ENCODE measurements around the gene ERCC6. TPM values are rescaled to one million over a fixed set of nuclear protein-coding genes. Genes with fewer than 3 reads are reported as not detected.

The ERCC6 gene
- polyA plus RNA-seq, 1 donor from 2014 or later, result 13.9 TPM

- TF ChIP-seq MXI1 (conservative IDR thresholded peaks at IDR 0.05; ENCODE audit: poor library complexity, severe bottlenecking) (no peak), EP300 (conservative IDR thresholded peaks at IDR 0.05; ENCODE audit: poor library complexity, severe bottlenecking) (no peak), RAD21 (conservative IDR thresholded peaks at IDR 0.05) (no peak)
Measured at GRCh38 chr10:49571388-49571787, 32.5 kb upstream of the ERCC6 start (continued).

- no peak overlapping the region for H3K4me2 ChIP-seq (ENCODE audit: low read length)
Measured at GRCh38 chr10:49569031-49569631, 30.2 kb upstream of the ERCC6 start.

GRCh38 chr10:49568235-49568634, 29.3 kb upstream of the ERCC6 start:
- H2AFZ ChIP-seq (ENCODE audit: low read depth, low read length), result no peak overlapping the region
- TF ChIP-seq REST (IDR thresholded peaks at IDR 0.05; ENCODE audit: borderline replicate concordance) (no peak), EP300 (conservative IDR thresholded peaks at IDR 0.05; ENCODE audit: poor library complexity, severe bottlenecking) (no peak), MXI1 (conservative IDR thresholded peaks at IDR 0.05; ENCODE audit: poor library complexity, severe bottlenecking) (no peak), EZH2 (IDR thresholded peaks at IDR 0.05; ENCODE audit: borderline replicate concordance, insufficient read depth, low read length, poor library complexity, severe bottlenecking) (no peak), CTCF (IDR thresholded peaks at IDR 0.05; ENCODE audit: poor library complexity, severe bottlenecking) (no peak), SMC3 (conservative IDR thresholded peaks at IDR 0.05; ENCODE audit: poor library complexity) (no peak), RAD21 (conservative IDR thresholded peaks at IDR 0.05) (no peak), TAF1 (IDR thresholded peaks at IDR 0.05; ENCODE audit: low read depth) (no peak), POLR2AphosphoS5 (IDR thresholded peaks at IDR 0.05) (no peak)
- H3K79me2 ChIP-seq (replicated peaks; ENCODE audit: insufficient read depth, low read length), result no peaks in the 10 kb centered on the region
- H3K27ac ChIP-seq (ENCODE audit: low read length), result no peak overlapping the region
- no peaks in the 10 kb centered on the region for H3K36me3 ChIP-seq (ENCODE audit: insufficient read depth, low read length)
- H4K20me1 ChIP-seq (ENCODE audit: insufficient read depth), result no peaks in the 10 kb centered on the region
- no peak overlapping the region for H3K4me2 ChIP-seq (ENCODE audit: low read length)
- no peaks in the 10 kb centered on the region for H3F3A ChIP-seq (ENCODE audit: insufficient read depth, low read length, poor library complexity, severe bottlenecking)
- H3K4me3 ChIP-seq (ENCODE audit: low read length), result no peak overlapping the region
- H3K9me3 ChIP-seq (ENCODE audit: low read length), result no peaks in the 10 kb centered on the region
- H3K9me2 ChIP-seq (ENCODE audit: insufficient read depth, low read length), result no peaks in the 10 kb centered on the region
- H3K27me3 ChIP-seq (ENCODE audit: insufficient read depth, low read depth, low read length), result no peaks in the 10 kb centered on the region
- no peak overlapping the region for H3K9ac ChIP-seq (ENCODE audit: low read length)

More at GRCh38 chr10:49569031-49569631, 30.2 kb upstream of the ERCC6 start:
- Histone ChIP-seq H3K27ac (ENCODE audit: low read length) (no peak overlapping the region), H4K20me1 (ENCODE audit: insufficient read depth) (no peaks in the 10 kb centered on the region), H3K36me3 (ENCODE audit: insufficient read depth, low read length) (no peaks in the 10 kb centered on the region), H3K79me2 (replicated peaks; ENCODE audit: insufficient read depth, low read length) (no peaks in the 10 kb centered on the region), H3K27me3 (ENCODE audit: insufficient read depth, low read depth, low read length) (no peaks in the 10 kb centered on the region), H3K9me2 (ENCODE audit: insufficient read depth, low read length) (no peaks in the 10 kb centered on the region), H3K9me3 (ENCODE audit: low read length) (no peaks in the 10 kb centered on the region), H3K4me3 (ENCODE audit: low read length) (no peak overlapping the region), H2AFZ (ENCODE audit: low read depth, low read length) (no peak overlapping the region), H3K9ac (ENCODE audit: low read length) (no peak overlapping the region), H3F3A (ENCODE audit: insufficient read depth, low read length, poor library complexity, severe bottlenecking) (no peaks in the 10 kb centered on the region)
- TF ChIP-seq MXI1 (conservative IDR thresholded peaks at IDR 0.05; ENCODE audit: poor library complexity, severe bottlenecking) (no peak), TAF1 (IDR thresholded peaks at IDR 0.05; ENCODE audit: low read depth) (no peak), POLR2AphosphoS5 (IDR thresholded peaks at IDR 0.05) (no peak)
